ENCODE results near the gene CLMN.

- TF ChIP-seq POLR2AphosphoS5 (IDR thresholded peaks at IDR 0.05; ENCODE audit: borderline replicate concordance, low read depth, low read length) (no peak), EZH2 (IDR thresholded peaks at IDR 0.05) (no peak), FOXP2 (optimal IDR thresholded peaks at IDR 0.05; ENCODE audit: control extremely low read depth, extremely low read length, insufficient read depth) (no peak)
Measured at GRCh38 chr14:95331708-95332408, 12.2 kb upstream of the CLMN start.
